ENCODE measurements around the gene PTPRT.

DNA sequence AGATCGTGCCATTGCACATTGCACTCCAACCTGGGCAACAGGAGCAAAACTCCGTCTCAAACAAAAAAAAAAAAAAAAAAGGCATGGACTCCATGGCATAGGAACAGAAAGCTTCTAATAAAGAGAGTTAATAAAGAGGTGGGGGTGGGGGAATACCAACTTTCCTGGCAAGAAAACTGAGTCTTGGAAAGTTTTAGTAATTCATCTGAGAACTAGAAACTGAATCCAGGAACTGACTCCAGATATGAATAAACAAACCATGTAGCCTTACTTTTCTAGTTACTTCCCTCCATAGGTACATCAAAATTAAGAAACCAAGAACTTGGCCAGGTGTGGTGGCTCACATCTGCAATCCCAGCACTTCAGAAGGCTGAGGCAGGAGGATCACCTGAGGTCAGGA, 38.5 kb downstream of the PTPRT start:
- TF ChIP-seq EP300 (IDR thresholded peaks at IDR 0.05; ENCODE audit: low read depth), result no peak
- TF ChIP-seq, protein P1, sequence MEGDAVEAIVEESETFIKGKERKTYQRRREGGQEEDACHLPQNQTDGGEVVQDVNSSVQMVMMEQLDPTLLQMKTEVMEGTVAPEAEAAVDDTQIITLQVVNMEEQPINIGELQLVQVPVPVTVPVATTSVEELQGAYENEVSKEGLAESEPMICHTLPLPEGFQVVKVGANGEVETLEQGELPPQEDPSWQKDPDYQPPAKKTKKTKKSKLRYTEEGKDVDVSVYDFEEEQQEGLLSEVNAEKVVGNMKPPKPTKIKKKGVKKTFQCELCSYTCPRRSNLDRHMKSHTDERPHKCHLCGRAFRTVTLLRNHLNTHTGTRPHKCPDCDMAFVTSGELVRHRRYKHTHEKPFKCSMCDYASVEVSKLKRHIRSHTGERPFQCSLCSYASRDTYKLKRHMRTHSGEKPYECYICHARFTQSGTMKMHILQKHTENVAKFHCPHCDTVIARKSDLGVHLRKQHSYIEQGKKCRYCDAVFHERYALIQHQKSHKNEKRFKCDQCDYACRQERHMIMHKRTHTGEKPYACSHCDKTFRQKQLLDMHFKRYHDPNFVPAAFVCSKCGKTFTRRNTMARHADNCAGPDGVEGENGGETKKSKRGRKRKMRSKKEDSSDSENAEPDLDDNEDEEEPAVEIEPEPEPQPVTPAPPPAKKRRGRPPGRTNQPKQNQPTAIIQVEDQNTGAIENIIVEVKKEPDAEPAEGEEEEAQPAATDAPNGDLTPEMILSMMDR (IDR thresholded peaks at IDR 0.05), result no peak

All from transverse colon (tissue), 3 donors.